NCI-H69 (cell line): ENCODE results near the gene LASP1NB.
A peak's percentile ranks its signal among the peaks of the same experiment; 100 is the strongest.
"Not testable (repeated sequence)": the region's sequence is repeated elsewhere in the genome, so short reads cannot be mapped to it uniquely, and the experiment has no call there.

ENCODE experiments used
- DNase-seq: peaks from one replicate; lab custom pipeline; 2025; lab: John Stamatoyannopoulos, UW

The LASP1NB gene

DNA sequence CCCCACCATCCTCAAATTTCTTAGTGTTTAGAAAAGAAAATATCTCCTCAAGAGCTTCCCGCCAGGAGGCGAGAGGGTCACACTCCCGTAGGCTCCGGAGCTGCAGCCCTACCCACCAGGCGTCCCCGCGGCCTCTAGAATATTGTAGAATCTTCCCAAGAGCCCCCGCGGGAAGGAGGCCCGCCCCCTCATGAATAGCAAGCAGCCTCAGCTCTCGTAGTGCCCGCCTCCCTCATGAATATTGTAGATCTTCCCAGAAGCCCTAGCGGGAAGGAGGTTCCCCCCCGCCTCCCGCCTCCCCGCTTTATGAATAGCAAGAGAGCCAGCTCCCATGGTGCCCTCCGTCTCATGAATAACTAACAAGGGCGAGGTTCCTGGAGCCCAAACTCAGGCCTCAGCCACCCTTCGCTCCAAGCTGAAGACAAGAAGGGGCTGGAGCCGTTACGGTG, 41.9 kb downstream of the LASP1NB start, which contains the start of gene FBXO47:
Gene FBXO47 (minus strand): TSS at position 114 of the 449 bp plus-strand sequence. CDS start 4,378 bp downstream, outside the sequence.
- DNase-seq = peak; percentile 80

DNA sequence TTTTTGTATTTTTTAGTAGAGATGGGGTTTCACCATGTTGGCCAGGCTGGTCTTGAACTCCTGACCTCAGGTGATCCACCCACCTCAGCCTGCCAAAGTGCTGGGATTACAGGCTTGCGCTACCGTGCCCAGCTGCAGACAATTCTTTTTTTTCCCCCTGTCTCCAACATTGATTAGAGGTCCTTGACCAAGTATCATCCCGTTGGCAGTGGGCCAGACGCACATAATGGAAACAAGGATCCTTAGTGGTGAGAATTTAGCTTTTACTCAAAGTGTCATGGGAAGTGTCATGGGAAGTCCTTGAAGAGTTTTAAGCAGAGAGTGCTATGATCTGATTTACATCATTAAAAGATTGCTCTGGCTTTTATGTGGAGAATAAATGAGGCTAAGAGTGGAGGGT, 43.9 kb downstream of the LASP1NB start:
- no peak for DNase-seq

DNA sequence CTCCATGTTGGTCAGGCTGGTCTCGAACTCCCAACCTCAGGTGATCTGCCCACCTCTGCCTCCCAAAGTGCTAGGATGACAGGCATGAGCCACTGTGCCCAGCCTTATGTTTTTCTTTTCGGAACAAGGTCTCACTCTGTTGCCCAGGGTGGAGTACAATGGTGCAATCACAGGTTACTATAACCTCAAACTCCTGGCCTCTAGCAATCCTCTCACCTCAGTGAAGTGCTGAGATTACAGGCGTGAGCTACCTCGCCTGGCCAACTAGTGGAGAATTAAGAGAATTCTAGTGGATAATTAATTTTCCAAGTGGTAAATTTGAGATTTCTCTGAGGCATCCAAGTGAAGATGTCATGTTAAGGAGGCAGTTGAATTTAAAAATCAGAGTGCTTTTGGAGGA, 44.7 kb downstream of the LASP1NB start:
- DNase-seq = no peak

DNA sequence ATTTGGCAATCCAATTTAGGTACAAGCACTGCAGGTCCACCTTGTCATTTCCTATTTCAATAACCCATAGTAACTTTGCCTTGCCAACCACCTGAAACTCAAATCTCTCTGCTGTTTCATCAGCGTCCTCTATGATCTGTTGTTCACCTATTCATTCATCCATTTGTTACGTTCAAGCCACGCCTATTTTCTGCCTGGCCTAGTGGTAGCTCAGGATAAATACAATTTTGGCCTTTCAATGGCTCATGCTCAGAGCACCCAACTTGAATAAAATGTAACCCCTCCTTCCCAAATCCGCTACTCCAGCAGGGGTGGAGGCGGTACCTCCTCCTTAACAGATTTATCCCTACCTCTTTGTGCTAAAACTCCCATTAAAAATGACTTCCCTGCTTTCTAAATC, 45.4 kb downstream of the LASP1NB start:
- DNase-seq = no peak

DNA sequence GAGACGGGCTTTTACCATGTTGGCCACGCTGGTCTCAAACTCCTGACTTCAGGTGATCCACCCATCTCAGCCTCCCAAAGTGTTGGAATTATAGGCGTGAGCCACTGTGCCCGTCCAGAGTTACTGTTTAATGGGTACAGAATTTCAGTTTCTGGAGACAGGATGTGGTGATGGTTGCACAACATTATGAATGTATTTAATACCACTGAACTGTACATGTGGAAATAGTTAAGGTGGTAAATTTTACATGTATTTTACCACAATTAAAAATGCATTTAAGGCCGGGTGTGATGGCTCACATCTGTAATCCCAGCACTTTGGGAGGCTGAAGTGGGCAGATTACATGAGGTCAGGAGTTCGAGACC, 50.8 kb downstream of the LASP1NB start:
- DNase-seq = not testable (repeated sequence)

DNA sequence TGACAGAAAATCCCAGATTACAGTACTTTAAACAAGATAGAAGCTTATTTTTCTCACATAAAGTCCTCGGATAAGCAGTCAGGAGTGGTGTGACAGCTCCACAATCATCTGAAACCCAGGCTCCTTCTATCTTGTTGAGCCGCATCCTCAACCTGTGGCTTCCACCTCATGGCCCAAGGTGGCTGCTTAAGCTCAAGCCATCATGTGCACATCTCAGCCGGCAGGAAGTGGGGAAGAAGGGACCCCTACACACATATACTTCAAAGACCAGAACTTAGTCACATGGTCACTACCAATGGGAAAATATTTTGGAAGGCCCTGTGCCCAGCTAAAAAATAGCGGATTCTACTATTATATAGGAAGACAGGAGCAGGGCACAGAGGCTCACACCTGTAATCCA, 52.8 kb downstream of the LASP1NB start:
- DNase-seq = no peak
